ENCODE data around the gene C3orf20. TPM values are rescaled to one million over a fixed set of nuclear protein-coding genes. Genes with fewer than 3 reads are reported as not detected.

C3orf20 gene
- total and polyA plus RNA-seq, 2 of the 4 experiments (the other 2 are of a cell fraction) = not detected

- Histone ChIP-seq H2BK120ac (ENCODE audit: low read depth, low read length) (no peak overlapping the region), H2AK9ac (replicated peaks; ENCODE audit: low read depth, low read length, poor library complexity) (no peak overlapping the region), H3K79me1 (ENCODE audit: low read depth in 1 of 2, low read length in 2 of 2) (no peaks in the 10 kb centered on the region), H4K5ac (ENCODE audit: low read depth, low read length) (no peak overlapping the region), H2BK15ac (ENCODE audit: low read depth, low read length) (no peak overlapping the region), H4K91ac (ENCODE audit: insufficient read depth, low read depth, low read length) (no peak overlapping the region), H2BK20ac (ENCODE audit: low read depth, low read length) (no peak overlapping the region), H3K27ac (ENCODE audit: insufficient read depth, low read length) (no peak overlapping the region), H3K4me2 (ENCODE audit: low read depth, low read length) (no peak overlapping the region), H3K18ac (ENCODE audit: low read depth, low read length) (no peak overlapping the region), H3K4me1 (ENCODE audit: control insufficient read depth, insufficient read depth, low read length) (no peaks in the 10 kb centered on the region), H3K14ac (replicated peaks; ENCODE audit: low read depth, low read length) (no peak overlapping the region), H3K4me3 (ENCODE audit: insufficient read depth, low read depth, low read length) (no peak overlapping the region), H3K36me3 (ENCODE audit: control insufficient read depth, insufficient read depth, low read length) (no peaks in the 10 kb centered on the region), H4K8ac (ENCODE audit: low read depth in 2 of 2, low read length in 2 of 2) (no peak overlapping the region), H3K4ac (ENCODE audit: low read depth, low read length) (no peak overlapping the region), H3K9ac (ENCODE audit: low read depth, low read length) (no peak overlapping the region), H2BK5ac (ENCODE audit: low read depth, low read length, poor library complexity, severe bottlenecking) (no peak overlapping the region), H3K27me3 (ENCODE audit: control insufficient read depth, insufficient read depth, low read length) (peaks cover 19% of the 10 kb centered on the region; the same call in 1 of the 2 replicates), H4K20me1 (ENCODE audit: insufficient read depth, low read length) (no peaks in the 10 kb centered on the region), H2AFZ (replicated peaks; ENCODE audit: low read length, poor library complexity) (no peak overlapping the region), H3K56ac (ENCODE audit: extremely low read depth, insufficient read depth, low read length) (no peak overlapping the region), H3K9me1 (ENCODE audit: insufficient read depth, low read length) (no peaks in the 10 kb centered on the region), H3K23ac (ENCODE audit: low read depth, low read length) (no peak overlapping the region), H2AK5ac (ENCODE audit: low read depth, low read length) (no peak overlapping the region), H3K9me3 (ENCODE audit: control insufficient read depth, insufficient read depth, low read length) (no peaks in the 10 kb centered on the region)
- dilution Hi-C loops (cut with HindIII; ENCODE audit: low sequenced_read_pairs, unreplicated experiment) (no loop called here), intact Hi-C loops (cut with micrococcal nuclease) (no loop called here), in situ Hi-C loops (cut with MboI; ENCODE audit: low sequenced_read_pairs) (no loop called here)
- no TSS peak for BruUV-seq (replicated peaks)
- ChIA-PET CTCF (interaction anchor here (0.6 kb wide), 1 partner anchor 17 kb away, joined by 4 read pairs; no protein-coding TSS in a partner anchor), POLR2A (ENCODE audit: unreplicated experiment) (no interaction called here)
- no peak for DNase-seq
- TF ChIP-seq RAD21 (IDR thresholded peaks at IDR 0.05; ENCODE audit: low read length) (no peak), SMC3 (IDR thresholded peaks at IDR 0.05; ENCODE audit: low read depth, low read length) (no peak)
- 17% methylated on average over 1 of the region's 6 CpGs; no CpG with 5 or more reads in 1 of the 2 experiments for WGBS, 2 experiments (ENCODE audit: extremely low coverage in 2 of 2, insufficient read length in 1 of 2)
- ATAC-seq (ENCODE audit: low read depth) = no peak
These were observed 98.8 kb downstream of the C3orf20 start for GRCh38 chr3:14773691-14774128.
